Osteoblast (primary cell): ENCODE data around the gene ARHGEF16. TPM values are rescaled to one million over a fixed set of nuclear protein-coding genes. Genes with fewer than 3 reads are reported as not detected.
A peak's percentile ranks its signal among the peaks of the same experiment; 100 is the strongest.

Experiments
- DNase-seq: peaks from one replicate; pipeline ENCODE4 v3.0.0; 2011; ENCODE audit warnings: low spot score, mixed read lengths; ENCODE audit not compliant: insufficient read length; ENCODE audit errors: missing footprints
- H2AFZ ChIP-seq: 2 replicates; pipeline ENCODE4 v1.6.0; 2011; ENCODE audit warnings: mild to moderate bottlenecking, low read length
- H3K27ac ChIP-seq: 2 replicates; pipeline ENCODE4 v1.5.1; 2011; ENCODE audit warnings: mild to moderate bottlenecking, low read depth, low read length, moderate library complexity
- H3K27me3 ChIP-seq: 2 replicates; pipeline ENCODE4 v1.6.0; 2012; ENCODE audit warnings: mild to moderate bottlenecking, control low read depth, inconsistent platforms, low read length, moderate library complexity; ENCODE audit not compliant: insufficient read depth
- H3K36me3 ChIP-seq: 2 replicates; pipeline ENCODE4 v1.5.1; 2011; ENCODE audit warnings: mild to moderate bottlenecking, low read length, control low read depth, moderate library complexity; ENCODE audit not compliant: insufficient read depth
- H3K4me1 ChIP-seq: 2 replicates; pipeline ENCODE4 v1.5.1; 2011; ENCODE audit warnings: mild to moderate bottlenecking, low read length, control low read depth, moderate library complexity; ENCODE audit not compliant: insufficient read depth
- H3K4me2 ChIP-seq: 2 replicates; pipeline ENCODE4 v1.6.0; 2011; ENCODE audit warnings: mild to moderate bottlenecking, low read length; ENCODE audit not compliant: insufficient read depth
- H3K4me3 ChIP-seq: fragments of 200-600 bp; sonication (generic); 3 replicates; pipeline ENCODE4 v1.5.1; 2012; ENCODE audit warnings: mild to moderate bottlenecking, low read length, inconsistent platforms; ENCODE audit not compliant: insufficient read depth
- H3K79me2 ChIP-seq: 2 replicates; pipeline ENCODE4 v1.6.0; 2012; ENCODE audit warnings: mild to moderate bottlenecking, low read length, control low read depth, inconsistent platforms; ENCODE audit not compliant: insufficient read depth
- H3K9me3 ChIP-seq: 2 replicates; pipeline ENCODE4 v1.5.1; 2011; ENCODE audit warnings: low read depth, low read length, control low read depth
- H4K20me1 ChIP-seq: 2 replicates; pipeline ENCODE4 v1.6.0; 2012; ENCODE audit warnings: mild to moderate bottlenecking, low read length, control low read depth; ENCODE audit not compliant: insufficient read depth
- total RNA-seq: library from RNA; depleted of rRNA; stranded (reverse); fragments of >200 nt; gene quantifications from 2 replicates; pipeline ENCODE4 v1.2.3, GENCODE V29; 2012
- TF ChIP-seq, protein P1 (sequence below): IDR thresholded peaks from 2 replicates; pipeline ENCODE4 v1.5.1; 2011; ENCODE audit warnings: mild to moderate bottlenecking, low read depth, low read length, moderate library complexity; ENCODE audit errors: extremely low read depth

Gene ARHGEF16
- total RNA-seq, 1 donor: not detected

DNA sequence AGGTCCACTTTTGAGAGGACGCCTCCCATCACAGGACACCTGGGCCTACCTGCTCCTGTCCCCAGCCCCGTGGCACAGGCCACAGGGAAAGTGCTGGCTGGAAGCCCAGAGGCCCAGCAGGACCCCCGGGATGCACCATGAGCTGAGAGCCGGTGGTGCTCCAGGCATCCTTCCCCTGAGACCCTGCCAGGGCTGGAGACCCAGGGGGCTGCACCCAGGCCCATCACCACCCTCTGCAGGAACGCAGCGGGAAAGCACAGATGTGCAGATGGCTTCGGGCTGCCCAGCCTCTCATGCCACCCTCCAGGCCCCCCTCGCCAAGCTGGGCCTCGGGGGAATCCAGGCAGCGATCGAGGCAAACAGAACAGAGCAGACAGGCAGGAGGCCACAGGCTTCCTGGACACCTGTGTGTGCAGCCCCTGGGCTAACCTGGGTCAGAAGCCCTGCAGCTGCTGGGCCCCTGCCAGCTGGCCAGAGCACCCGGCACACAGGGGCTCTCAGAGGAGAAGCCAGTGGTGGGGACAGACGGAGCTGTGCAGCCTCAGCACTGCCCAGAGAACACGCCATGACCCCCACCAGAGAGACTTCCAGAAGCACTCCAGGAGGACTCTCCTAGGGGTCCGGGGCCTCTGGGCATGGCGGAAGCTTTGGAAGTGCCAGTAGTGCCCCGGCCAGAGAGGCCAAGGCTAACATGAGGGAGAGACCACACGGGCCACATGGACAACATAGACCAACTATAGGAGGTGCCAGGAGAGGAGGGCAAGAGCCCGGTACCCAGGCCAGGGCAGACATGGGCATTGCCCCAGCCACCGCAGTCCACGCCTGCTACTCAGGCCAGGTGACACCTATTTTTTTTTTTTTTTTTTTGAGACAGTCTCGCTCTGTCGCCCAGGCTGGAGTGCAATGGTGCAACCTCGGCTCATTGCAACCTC, 71.4 kb downstream of the ARHGEF16 start:
- H3K79me2 ChIP-seq: peaks cover 25% of the 10 kb centered on the region
- H2AFZ ChIP-seq: no peak overlapping the region
- no peak for DNase-seq
- no peak overlapping the region for H3K4me3 ChIP-seq
- H3K36me3 ChIP-seq: peaks cover 6% of the 10 kb centered on the region
- H3K4me1 ChIP-seq: peaks cover 16% of the 10 kb centered on the region
- peaks cover 17% of the 10 kb centered on the region for H4K20me1 ChIP-seq
- H3K27ac ChIP-seq: no peak overlapping the region
- H3K27me3 ChIP-seq: no peaks in the 10 kb centered on the region
- TF ChIP-seq, protein P1, sequence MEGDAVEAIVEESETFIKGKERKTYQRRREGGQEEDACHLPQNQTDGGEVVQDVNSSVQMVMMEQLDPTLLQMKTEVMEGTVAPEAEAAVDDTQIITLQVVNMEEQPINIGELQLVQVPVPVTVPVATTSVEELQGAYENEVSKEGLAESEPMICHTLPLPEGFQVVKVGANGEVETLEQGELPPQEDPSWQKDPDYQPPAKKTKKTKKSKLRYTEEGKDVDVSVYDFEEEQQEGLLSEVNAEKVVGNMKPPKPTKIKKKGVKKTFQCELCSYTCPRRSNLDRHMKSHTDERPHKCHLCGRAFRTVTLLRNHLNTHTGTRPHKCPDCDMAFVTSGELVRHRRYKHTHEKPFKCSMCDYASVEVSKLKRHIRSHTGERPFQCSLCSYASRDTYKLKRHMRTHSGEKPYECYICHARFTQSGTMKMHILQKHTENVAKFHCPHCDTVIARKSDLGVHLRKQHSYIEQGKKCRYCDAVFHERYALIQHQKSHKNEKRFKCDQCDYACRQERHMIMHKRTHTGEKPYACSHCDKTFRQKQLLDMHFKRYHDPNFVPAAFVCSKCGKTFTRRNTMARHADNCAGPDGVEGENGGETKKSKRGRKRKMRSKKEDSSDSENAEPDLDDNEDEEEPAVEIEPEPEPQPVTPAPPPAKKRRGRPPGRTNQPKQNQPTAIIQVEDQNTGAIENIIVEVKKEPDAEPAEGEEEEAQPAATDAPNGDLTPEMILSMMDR: no peak
- no peaks in the 10 kb centered on the region for H3K9me3 ChIP-seq
- no peak overlapping the region for H3K4me2 ChIP-seq

DNA sequence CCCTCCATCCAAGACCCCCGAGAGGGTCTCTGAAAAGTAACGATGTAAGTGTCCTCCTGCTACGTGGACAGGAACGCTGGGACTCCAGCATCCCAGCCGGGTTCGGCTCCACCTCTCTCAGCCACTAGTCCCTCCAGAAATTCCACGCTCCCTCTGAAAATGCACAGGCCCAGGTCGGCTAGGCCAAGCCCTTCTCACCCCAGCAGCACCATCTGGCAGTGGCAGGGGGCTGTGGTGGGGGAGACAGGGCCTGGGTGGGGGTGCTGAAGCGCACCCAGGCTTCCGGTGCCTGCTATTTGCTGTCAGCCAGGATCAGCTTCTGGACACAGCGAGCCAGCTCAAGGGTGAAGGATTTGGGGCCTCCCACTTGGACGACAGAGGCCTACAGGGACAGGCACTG, 73.3 kb downstream of the ARHGEF16 start:
- no peaks in the 10 kb centered on the region for H3K9me3 ChIP-seq
- peaks cover 25% of the 10 kb centered on the region for H3K79me2 ChIP-seq
- H4K20me1 ChIP-seq: peaks cover 17% of the 10 kb centered on the region
- peaks cover 16% of the 10 kb centered on the region for H3K4me1 ChIP-seq
- no peak overlapping the region for H3K4me2 ChIP-seq
- H3K36me3 ChIP-seq: no peaks in the 10 kb centered on the region
- TF ChIP-seq, protein P1: no peak
- H3K27me3 ChIP-seq: no peaks in the 10 kb centered on the region
- no peak overlapping the region for H2AFZ ChIP-seq
- no peak overlapping the region for H3K27ac ChIP-seq
- no peak overlapping the region for H3K4me3 ChIP-seq
- no peak for DNase-seq

DNA sequence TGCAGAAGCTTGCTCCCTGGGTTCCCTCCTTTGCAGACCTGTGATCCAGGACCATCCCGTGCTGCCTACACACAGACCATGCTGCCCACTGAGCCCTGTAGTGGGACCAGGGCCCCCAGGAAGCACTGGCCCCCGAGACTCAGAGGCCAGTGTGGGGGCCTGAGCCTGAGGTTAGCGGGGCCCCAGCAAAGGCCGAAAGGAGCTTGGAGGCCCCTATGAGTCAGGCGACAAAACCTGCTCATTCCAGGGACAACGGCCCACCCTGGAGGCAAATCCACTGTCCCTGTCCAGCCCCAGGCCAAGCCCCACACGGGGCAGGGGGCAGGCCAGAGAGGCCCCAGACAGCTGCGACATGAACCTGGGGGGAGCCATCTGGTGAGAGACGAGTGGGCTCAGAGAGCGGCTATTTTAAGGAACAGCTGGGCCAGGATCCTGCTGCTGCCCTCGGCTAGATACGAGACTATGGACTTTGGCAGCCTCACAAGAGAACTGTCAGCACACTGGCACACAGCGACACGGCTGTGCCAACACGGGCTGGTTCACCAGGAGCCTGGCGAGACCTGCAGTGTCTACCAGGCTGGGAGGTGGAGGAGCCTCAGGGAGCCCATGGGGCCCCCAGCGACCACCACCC, 74.7 kb downstream of the ARHGEF16 start:
- H2AFZ ChIP-seq: no peak overlapping the region
- no peak overlapping the region for H3K27ac ChIP-seq
- peaks cover 14% of the 10 kb centered on the region for H4K20me1 ChIP-seq
- H3K9me3 ChIP-seq: no peaks in the 10 kb centered on the region
- H3K4me2 ChIP-seq: peak overlapping the region; percentile 88
- H3K27me3 ChIP-seq: no peaks in the 10 kb centered on the region
- H3K4me3 ChIP-seq: peak overlapping the region; percentile 83
- H3K79me2 ChIP-seq: peaks cover 25% of the 10 kb centered on the region
- no peaks in the 10 kb centered on the region for H3K36me3 ChIP-seq
- DNase-seq: peak; percentile 96
- peaks cover 16% of the 10 kb centered on the region for H3K4me1 ChIP-seq
- TF ChIP-seq, protein P1: no peak
